Thoracic aorta (tissue), 2 donors: ENCODE measurements around the gene IL3RA. TPM values are rescaled to one million over a fixed set of nuclear protein-coding genes. Genes with fewer than 3 reads are reported as not detected.

ENCODE experiments used
- ATAC-seq: fragments of 150-250 bp; one replicate; pipeline ENCODE4 v1.8.0; 2017; ENCODE audit warnings: low read depth; ENCODE audit not compliant: insufficient number of reproducible peaks, low FRiP score
- DNase-seq: peaks from one replicate; pipeline ENCODE4 v3.0.0-alpha.2; 2020; ENCODE audit warnings: low spot score
- H3K27ac ChIP-seq, 2 donors: fragments of 200-600 bp; sonication (generic); 1 replicate in 1 of 2; 2 replicates in 1 of 2; pipeline ENCODE4 v1.5.1; 2016; ENCODE audit warnings: mild to moderate bottlenecking in 2 of 2, moderate library complexity in 2 of 2
- H3K27me3 ChIP-seq: fragments of 200-600 bp; sonication (generic); replicated peaks from 2 replicates; pipeline ENCODE4 v1.6.0; 2016; ENCODE audit warnings: mild to moderate bottlenecking; ENCODE audit not compliant: insufficient read depth
- H3K36me3 ChIP-seq: fragments of 200-600 bp; sonication (generic); one replicate; pipeline ENCODE4 v1.5.1; 2016
- H3K4me1 ChIP-seq, 2 donors: fragments of 200-600 bp; sonication (generic); 1 replicate in 1 of 2; 2 replicates in 1 of 2; pipeline versions ENCODE4 v1.5.1 to v1.6.0; 2016; ENCODE audit warnings: low read depth in 2 of 2, mild to moderate bottlenecking in 1 of 2; ENCODE audit not compliant: control insufficient read depth in 1 of 2
- H3K4me3 ChIP-seq: fragments of 200-600 bp; sonication (generic); 2 replicates; pipeline ENCODE4 v1.5.1; 2016; ENCODE audit warnings: mild to moderate bottlenecking
- H3K9me3 ChIP-seq: fragments of 200-600 bp; sonication (generic); 2 replicates; pipeline ENCODE4 v1.5.1; 2016
- CTCF ChIP-seq: fragments of 200-600 bp; sonication (generic); IDR thresholded peaks from one replicate; pipeline ENCODE4 v1.5.1; 2019; ENCODE audit warnings: antibody characterized with exemption
- total RNA-seq, 2 donors: library from RNA; depleted of rRNA; stranded (reverse); fragments of >200 nt; gene quantifications; one replicate each; pipeline versions ENCODE4 v1.1.0 to v1.2.3, GENCODE V29; 2016

The IL3RA gene
- total RNA-seq, 2 donors from 2014 or later: 7.3 to 13.5 TPM

GRCh38 chrX:1378306-1378759 lies 41.7 kb downstream of the IL3RA start:
- no peak for DNase-seq
- H3K9me3 ChIP-seq: no peaks in the 10 kb centered on the region
- TF ChIP-seq CTCF: no peak
- no peaks in the 10 kb centered on the region for H3K27me3 ChIP-seq
- H3K36me3 ChIP-seq: no peaks in the 10 kb centered on the region
- ATAC-seq: no peak
- no peaks in the 10 kb centered on the region for H3K4me1 ChIP-seq
- H3K27ac ChIP-seq: no peak overlapping the region
- no peak overlapping the region for H3K4me3 ChIP-seq

- Histone ChIP-seq H3K27me3 (no peaks in the 10 kb centered on the region), H3K9me3 (no peaks in the 10 kb centered on the region), H3K27ac (no peak overlapping the region), H3K4me1 (no peaks in the 10 kb centered on the region), H3K4me3 (no peak overlapping the region), H3K36me3 (peaks cover 11% of the 10 kb centered on the region)
- DNase-seq (no peak), ATAC-seq (no peak)
- no peak for TF ChIP-seq CTCF
Observed at GRCh38 chrX:1380672-1381233, 44.2 kb downstream of the IL3RA start.

- no peak for DNase-seq
- H3K4me1 ChIP-seq: peaks cover 2 to 5% of the 10 kb centered on the region in 2 donors
- H3K9me3 ChIP-seq: no peaks in the 10 kb centered on the region
- no peak for TF ChIP-seq CTCF
- peaks cover 50% of the 10 kb centered on the region for H3K36me3 ChIP-seq
- H3K27me3 ChIP-seq: no peaks in the 10 kb centered on the region
- H3K27ac ChIP-seq: no peak overlapping the region
- ATAC-seq: no peak
- no peak overlapping the region for H3K4me3 ChIP-seq
Observed at GRCh38 chrX:1384658-1385252, 48.2 kb downstream of the IL3RA start.

- DNase-seq: no peak
- H3K36me3 ChIP-seq: peaks cover 56% of the 10 kb centered on the region
- ATAC-seq: no peak
- H3K27me3 ChIP-seq: no peaks in the 10 kb centered on the region
- no peaks in the 10 kb centered on the region for H3K9me3 ChIP-seq
- TF ChIP-seq CTCF: no peak
- H3K4me3 ChIP-seq: no peak overlapping the region
- H3K27ac ChIP-seq: no peak overlapping the region
- H3K4me1 ChIP-seq: peaks cover 10 to 13% of the 10 kb centered on the region in 2 donors
Observed at GRCh38 chrX:1385253-1386223, 49.0 kb downstream of the IL3RA start.
